GM10266 (cell line): ENCODE results near the gene CHURC1.

Source experiments
- DNase-seq: peaks from one replicate; pipeline ENCODE4 v3.0.0; 2012; ENCODE audit errors: extremely low spot score
- CTCF ChIP-seq: IDR thresholded peaks from 2 replicates; pipeline ENCODE4 v1.5.1; 2012; ENCODE audit warnings: mild to moderate bottlenecking, low read depth; ENCODE audit not compliant: control insufficient read depth, insufficient read depth; ENCODE audit errors: missing control alignments

Gene CHURC1

DNA sequence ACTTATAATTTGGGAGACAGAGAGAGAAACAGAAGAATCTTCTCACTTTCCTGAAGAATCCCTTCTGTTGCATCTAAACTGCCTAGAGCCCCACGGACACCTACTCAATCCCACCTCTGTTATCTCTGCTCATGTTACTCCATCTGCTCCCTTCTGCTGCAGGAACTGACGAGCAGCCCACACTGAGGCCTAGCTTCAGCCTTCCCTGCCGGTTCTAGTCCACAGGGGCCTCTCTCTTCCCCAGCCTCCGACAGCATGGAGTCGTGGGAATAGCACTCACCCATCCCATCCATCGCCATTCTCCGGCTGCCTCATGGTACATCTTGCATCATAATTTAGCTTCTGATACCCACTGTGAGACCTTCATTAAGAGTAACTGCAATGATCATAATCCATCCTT, 53.9 kb downstream of the CHURC1 start:
- TF ChIP-seq CTCF = no peak
- DNase-seq = no peak

GRCh38 chr14:64968651-64969050, 54.4 kb downstream of the CHURC1 start:
- no peak for DNase-seq
- no peak for TF ChIP-seq CTCF

GRCh38 chr14:64970041-64970440, 55.8 kb downstream of the CHURC1 start:
- no peak for DNase-seq
- no peak for TF ChIP-seq CTCF

DNA sequence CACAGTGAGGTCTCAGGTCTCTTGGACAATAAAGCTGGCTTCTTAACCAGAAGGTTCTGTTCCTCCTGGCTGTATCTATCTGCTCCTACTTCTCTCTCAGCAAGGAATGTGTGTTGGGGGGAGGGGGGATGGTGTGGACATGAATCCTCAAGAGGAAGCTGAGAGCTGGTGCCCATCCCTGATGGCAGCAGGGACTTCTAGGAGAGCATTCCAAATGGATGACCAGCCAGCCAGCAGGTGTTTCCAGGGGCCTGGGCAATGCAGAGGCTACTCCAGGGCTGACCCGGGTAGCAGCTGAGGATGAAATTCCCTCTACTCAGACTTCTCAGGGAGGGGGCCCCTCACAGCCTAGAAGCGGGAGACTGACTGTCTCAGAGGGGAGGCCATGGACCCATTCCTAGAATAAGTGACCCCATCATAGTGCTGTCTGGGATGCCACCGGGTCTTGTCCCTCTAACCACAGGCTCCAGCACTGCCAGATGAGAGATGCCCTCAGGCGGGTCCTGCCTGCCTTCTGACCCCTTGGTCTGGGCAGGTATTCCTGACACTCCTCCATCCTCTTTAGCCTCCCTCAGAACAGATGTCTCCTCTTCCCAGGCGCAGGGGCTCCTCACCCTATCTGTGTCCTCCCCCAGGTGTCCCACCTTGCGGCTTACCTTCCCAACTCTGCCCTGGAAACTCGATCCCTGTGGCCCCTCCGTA, 56.7 kb downstream of the CHURC1 start:
- TF ChIP-seq CTCF = no peak
- DNase-seq = no peak

DNA sequence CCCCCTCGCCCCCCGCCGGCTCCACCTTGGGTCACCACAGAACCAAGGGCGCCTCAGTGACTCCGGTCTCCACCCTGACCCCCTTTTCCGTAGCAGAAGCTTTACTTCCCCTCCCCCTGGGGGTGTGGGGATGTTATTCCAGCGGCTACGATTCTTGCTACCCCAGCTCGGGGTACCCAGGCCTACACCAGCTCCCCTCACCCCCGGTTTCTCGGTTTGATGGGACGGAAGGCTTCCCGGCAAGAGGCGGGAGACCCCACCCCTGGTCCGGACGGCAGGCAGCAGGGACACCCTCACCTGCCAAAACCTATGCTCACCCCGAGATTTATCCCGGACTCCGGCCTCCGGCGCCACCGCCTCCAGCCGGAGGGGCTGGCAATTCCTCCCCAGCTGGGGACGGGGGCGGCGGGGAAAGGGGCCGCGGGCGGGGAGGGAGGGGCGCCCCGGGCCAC, 57.3 kb downstream of the CHURC1 start:
- DNase-seq = no peak
- TF ChIP-seq CTCF = no peak

DNA sequence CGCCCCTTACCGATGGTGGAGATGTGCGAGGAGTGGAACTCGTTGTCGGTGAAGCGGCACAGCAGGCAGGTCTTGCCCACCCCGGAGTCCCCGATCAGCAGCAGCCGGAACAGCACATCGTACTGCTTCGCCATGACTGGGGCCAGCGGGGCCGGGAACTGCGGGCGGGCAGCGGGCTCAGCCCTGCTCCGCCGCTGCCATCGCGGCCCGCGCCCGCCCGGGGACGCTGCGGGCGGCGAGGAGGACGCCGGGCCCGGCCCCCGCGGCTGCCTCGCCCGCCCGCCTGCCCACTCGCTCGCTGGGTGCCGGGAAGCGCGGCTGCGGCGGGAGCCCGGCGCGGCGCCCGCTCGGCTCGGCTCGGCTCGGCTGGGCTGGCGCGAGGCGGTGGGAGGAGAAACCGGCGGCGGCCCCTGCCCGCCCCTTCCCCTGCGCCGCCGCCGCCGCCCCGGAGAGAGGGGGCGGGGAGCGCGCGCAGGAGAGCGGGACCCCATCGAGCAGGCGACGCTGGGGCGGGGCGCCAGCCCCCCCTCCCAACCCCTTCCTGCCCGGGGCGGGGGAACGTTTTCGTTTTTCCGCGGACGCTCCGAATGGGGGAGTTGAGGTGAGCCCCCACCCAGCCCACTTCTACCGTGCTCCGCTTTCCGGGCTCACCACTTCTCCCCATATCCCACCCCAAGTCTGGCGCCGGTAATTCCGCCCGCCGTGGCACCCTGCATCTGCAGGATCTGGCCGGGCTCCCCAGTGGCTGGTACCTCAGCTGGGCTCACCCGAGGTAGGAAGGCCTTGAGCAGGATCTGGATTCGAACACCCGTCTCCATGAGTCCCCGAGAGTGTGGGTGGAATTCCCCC, 57.9 kb downstream of the CHURC1 start, which contains the start of gene RAB15:
RAB15 (minus strand) TSS at position 394 of the 849 bp plus-strand sequence; CDS start at position 134, 260 bp downstream.
- peak; percentile 73 for DNase-seq

More for the DNA sequence above, 57.9 kb downstream of the CHURC1 start, which contains the start of gene RAB15:
- no peak for TF ChIP-seq CTCF
